ENCODE results near the gene KIF18A.

- TF ChIP-seq CTCF (IDR thresholded peaks at IDR 0.05) (no peak), EP300 (IDR thresholded peaks at IDR 0.05) (no peak), POLR2AphosphoS5 (IDR thresholded peaks at IDR 0.05) (no peak), POLR2A (IDR thresholded peaks at IDR 0.05) (no peak)
Measured at GRCh38 chr11:28137366-28137765, 29.4 kb upstream of the KIF18A start.

Measured in sigmoid colon (tissue), 4 donors.